GM12878 (cell line): ENCODE measurements around the gene SMR3B. TPM values are rescaled to one million over a fixed set of nuclear protein-coding genes. Genes with fewer than 3 reads are reported as not detected.

Experiments used
- ATAC-seq: fragments of 200-7000 bp; cut with Tn5 transposase; 3 replicates; pipeline ENCODE4 v1.9.1; 2020; ENCODE audit warnings: mild to moderate bottlenecking, moderate library complexity
- BruUV-seq: library from RNA; stranded (reverse); fragments of 400-500 nt; replicated peaks from 2 replicates; lab custom pipeline; 2021; lab: Mats Ljungman, UMichigan
- CTCF ChIA-PET: fragments of 300-600 bp; sonication (Branson Sonifier 250); formaldehyde crosslinking; extraction: SDS; loops from one replicate; lab custom pipeline; 2021; ENCODE audit warnings: inconsistent platforms; lab: Yijun Ruan, JAX
- POLR2A ChIA-PET: fragments of 350-600 bp; formaldehyde crosslinking; extraction: SDS; loops from one replicate; lab custom pipeline; 2021; ENCODE audit warnings: inconsistent platforms; lab: Charles Lee
- RAD21 ChIA-PET: fragments of 300-600 bp; sonication (Branson Sonifier 250); formaldehyde crosslinking; loops from one replicate; lab custom pipeline; 2023; ENCODE audit warnings: antibody characterized with exemption; ENCODE audit not compliant: unreplicated experiment; lab: Charles Lee
- SMC1A ChIA-PET: fragments of 300-600 bp; sonication (Branson Sonifier 250); formaldehyde crosslinking; loops from one replicate; lab custom pipeline; 2023; ENCODE audit not compliant: unreplicated experiment, uncharacterized antibody; lab: Charles Lee
- DNase-seq: peaks from one replicate; pipeline ENCODE4 v3.0.0-alpha.2; 2011; ENCODE audit warnings: low read depth, low spot score
- FAIRE-seq: peaks from 3 replicates; lab custom pipeline; 2011; peaks lifted over from hg19 to GRCh38; lab: Jason Lieb, UNC
- H2AFZ ChIP-seq: 2 replicates; pipeline ENCODE4 v1.6.0; 2011; ENCODE audit warnings: low read depth, low read length, control low read depth; ENCODE audit not compliant: control insufficient read depth
- H3K27ac ChIP-seq: 2 replicates; pipeline ENCODE4 v1.5.1; 2011; ENCODE audit warnings: control low read depth; ENCODE audit not compliant: control insufficient read depth, insufficient read depth
- H3K27me3 ChIP-seq, 2 experiments: replicated peaks in 1 of 2; 2 replicates each; pipeline versions ENCODE4 v1.6.0 to v1.6.1; 2011; ENCODE audit warnings: low read length in 1 of 2; ENCODE audit not compliant: control insufficient read depth in 2 of 2, insufficient read depth in 2 of 2
- H3K36me3 ChIP-seq, 2 experiments: 2 replicates each; pipeline ENCODE4 v1.5.1; 2011; ENCODE audit warnings: low read length in 1 of 2; ENCODE audit not compliant: control insufficient read depth in 2 of 2, insufficient read depth in 2 of 2
- H3K4me1 ChIP-seq: 2 replicates; pipeline ENCODE4 v1.6.1; 2011; ENCODE audit warnings: mild to moderate bottlenecking, low read length, moderate library complexity, mixed read lengths; ENCODE audit not compliant: control insufficient read depth, insufficient read depth
- H3K4me2 ChIP-seq: 2 replicates; pipeline ENCODE4 v1.6.0; 2011; ENCODE audit warnings: control low read depth; ENCODE audit not compliant: control insufficient read depth, insufficient read depth
- H3K4me3 ChIP-seq: fragments of 200-600 bp; sonication (generic); 2 replicates; pipeline ENCODE4 v1.5.1; 2016
- H3K79me2 ChIP-seq: 2 replicates; pipeline ENCODE4 v1.6.0; 2011; ENCODE audit warnings: low read length; ENCODE audit not compliant: control insufficient read depth, insufficient read depth
- H3K9ac ChIP-seq: 2 replicates; pipeline ENCODE4 v1.8.0; 2011; ENCODE audit warnings: low read length, control low read depth, mixed read lengths; ENCODE audit not compliant: control insufficient read depth, insufficient read depth
- H3K9me3 ChIP-seq: replicated peaks from 3 replicates; pipeline ENCODE4 v1.5.1; 2011; ENCODE audit warnings: mild to moderate bottlenecking, low read length; ENCODE audit not compliant: control insufficient read depth, insufficient read depth
- H4K20me1 ChIP-seq: 2 replicates; pipeline ENCODE4 v1.6.0; 2011; ENCODE audit not compliant: control insufficient read depth, insufficient read depth
- CBX3 ChIP-seq: fragments of 200-600 bp; sonication (generic); IDR thresholded peaks from 2 replicates; pipeline ENCODE4 v1.6.1; 2016; ENCODE audit warnings: low read depth, borderline replicate concordance
- CHD2 ChIP-seq: IDR thresholded peaks from 2 replicates; pipeline ENCODE4 v1.6.1; 2011; ENCODE audit warnings: low read depth, low read length, improper control_type of control experiment, borderline replicate concordance
- GABPA ChIP-seq: IDR thresholded peaks from 2 replicates; pipeline ENCODE4 v1.6.1; 2014; ENCODE audit warnings: antibody characterized with exemption, low read depth, mild to moderate bottlenecking, inconsistent platforms
- MLLT1 ChIP-seq: fragments of 450-650 bp; IDR thresholded peaks from 2 replicates; pipeline ENCODE4 v1.6.1; 2016; ENCODE audit warnings: mild to moderate bottlenecking
- NFIC ChIP-seq: IDR thresholded peaks from 2 replicates; pipeline ENCODE4 v1.6.1; 2012; ENCODE audit warnings: low read depth, mild to moderate bottlenecking, inconsistent platforms, low read length, moderate library complexity
- NR2C2 ChIP-seq: IDR thresholded peaks from 2 replicates; pipeline ENCODE4 v1.6.1; 2011; ENCODE audit warnings: borderline replicate concordance, low read depth; ENCODE audit not compliant: control insufficient read depth, insufficient read length
- POU2F2 ChIP-seq: IDR thresholded peaks from 3 replicates; pipeline ENCODE4 v1.6.1; 2011; ENCODE audit warnings: low read depth, mild to moderate bottlenecking, low read length, borderline replicate concordance
- SP1 ChIP-seq: IDR thresholded peaks from one replicate; pipeline ENCODE4 v1.6.1; 2011; ENCODE audit warnings: low read depth, low read length
- ZBTB4 ChIP-seq: fragments of 450-650 bp; formaldehyde crosslinking; IDR thresholded peaks from 2 replicates; pipeline ENCODE4 v1.4.0; 2022; ENCODE audit warnings: mild to moderate bottlenecking, moderate library complexity
- ZNF622 ChIP-seq: fragments of 450-650 bp; IDR thresholded peaks from 2 replicates; pipeline ENCODE4 v1.6.1; 2017; ENCODE audit warnings: mild to moderate bottlenecking, inconsistent platforms
- WGBS: methylation state at CpG from one replicate; pipeline ENCODE4 v1.1.6; 2016; ENCODE audit warnings: low lambda C conversion rate; ENCODE audit not compliant: insufficient replicate concordance, insufficient coverage; ENCODE audit errors: missing lambda C conversion rate; 5-methylcytosine and 5-hydroxymethylcytosine counted together
- in situ Hi-C: fragments of 300-500 bp; cut with MboI; formaldehyde crosslinking; loops from 9 replicates; pipeline ENCODE4 v1.14.3; 2018; ENCODE audit warnings: mixed read lengths
- intact Hi-C: fragments of 100-400 bp; cut with micrococcal nuclease; formaldehyde crosslinking; loops from one replicate; pipeline ENCODE4 v1.14.2; 2022; ENCODE audit not compliant: unreplicated experiment
- polyA plus RNA-seq, 11 experiments: library from polyadenylated mRNA; depleted of rRNA in 4 of 11; unstranded in 6 of 11; stranded (reverse) in 5 of 11; fragments of >200 nt; fragmentation: Nextera tagmentation in 4 of 11; fragmentation: Illumina TruSeq in 1 of 11; extraction: Ambion mirVana in 4 of 11; extraction: Trizol in 1 of 11; gene quantifications; 1 replicate in 1 of 11; 2 replicates in 10 of 11; pipeline versions ENCODE4 v1.2.1 to v1.2.3, GENCODE V29; 2011 to 2016; ENCODE audit warnings: inconsistent platforms in 2 of 11, missing spikeins in 2 of 11, low read depth in 1 of 11
- total RNA-seq, 4 experiments: library from RNA; depleted of rRNA in 3 of 4; stranded (reverse); fragments of >200 nt in 3 of 4; fragmentation: Illumina TruSeq in 1 of 4; extraction: Trizol in 1 of 4; gene quantifications; 2 replicates each; pipeline versions ENCODE4 v1.2.1 to v1.2.3, GENCODE V29; 2013 to 2021

The SMR3B gene
- total and polyA plus RNA-seq, 10 of the 15 experiments (the other 5 are each of a cell fraction or from before 2014, with no cell fraction given): 0.32 TPM; not detected in 9

GRCh38 chr4:70371987-70372386 is 10.9 kb upstream of the SMR3B start (continued):
- no peak for TF ChIP-seq ZBTB4
- no peak for TF ChIP-seq NR2C2
- TF ChIP-seq GABPA: no peak
- TF ChIP-seq SP1: no peak
- no peak for TF ChIP-seq NFIC
- no peak for TF ChIP-seq CBX3
- TF ChIP-seq ZNF622: no peak
- no peak for TF ChIP-seq CHD2

- intact Hi-C loops: no loop called here
- Histone ChIP-seq H3K4me2 (no peak overlapping the region), H3K9ac (no peak overlapping the region)
- RAD21 ChIA-PET: no interaction called here
- TF ChIP-seq POU2F2 (peak; percentile 79; the same call in 1 of the 3 replicates), MLLT1 (no peak)
- TF ChIP-seq, all 136 proteins: peak for 1
- ChIA-PET POLR2A (no interaction called here), CTCF (no interaction called here), SMC1A (no interaction called here)
- no peaks in the 10 kb centered on the region for H3K4me1 ChIP-seq
- ATAC-seq: peak; percentile 83
- H3K36me3 ChIP-seq: no peaks in the 10 kb centered on the region
- H3K9me3 ChIP-seq: no peaks in the 10 kb centered on the region
- no peak for FAIRE-seq
- BruUV-seq: no TSS peak
- H3K79me2 ChIP-seq: no peaks in the 10 kb centered on the region
- no peak overlapping the region for H3K4me3 ChIP-seq
- no peak overlapping the region for H3K27ac ChIP-seq
- no peaks in the 10 kb centered on the region for H3K27me3 ChIP-seq
- no peak for DNase-seq
- 3% methylated on average over 3 of the region's 3 CpGs for WGBS
- in situ Hi-C loops: no loop called here
- no peak overlapping the region for H2AFZ ChIP-seq
- no peaks in the 10 kb centered on the region for H4K20me1 ChIP-seq
These were observed 10.2 kb upstream of the SMR3B start for GRCh38 chr4:70372760-70373159.
